IMR-90 (cell line): ENCODE measurements around the gene MYO1A. TPM values are rescaled to one million over a fixed set of nuclear protein-coding genes. Genes with fewer than 3 reads are reported as not detected.

ENCODE experiments used
- ATAC-seq: fragments of 200-7000 bp; cut with Tn5 transposase; 2 replicates; pipeline ENCODE4 v1.9.1; 2020; ENCODE audit warnings: low read depth, mild to moderate bottlenecking, moderate library complexity
- BruUV-seq: library from RNA; stranded (reverse); fragments of 400-500 nt; replicated peaks from 2 replicates; lab custom pipeline; 2021; lab: Mats Ljungman, UMichigan
- CTCF ChIA-PET: fragments of 300-600 bp; formaldehyde crosslinking; extraction: SDS; loops from one replicate; lab custom pipeline; 2021; ENCODE audit warnings: antibody characterized with exemption; lab: Yijun Ruan, JAX
- POLR2A ChIA-PET: fragments of 300-600 bp; sonication (Branson Sonifier 250); formaldehyde crosslinking; loops from one replicate; lab custom pipeline; 2022; ENCODE audit warnings: antibody characterized with exemption; ENCODE audit not compliant: unreplicated experiment; lab: Charles Lee
- DNase-seq: peaks from one replicate; pipeline ENCODE4 v3.0.0; 2013
- H2AFZ ChIP-seq: replicated peaks from 2 replicates; pipeline ENCODE3; 2013; ENCODE audit warnings: low read length, mild to moderate bottlenecking; ENCODE audit not compliant: poor library complexity
- H2AK5ac ChIP-seq: 2 replicates; pipeline ENCODE4 v1.6.1; 2013; ENCODE audit warnings: low read depth, low read length, inconsistent platforms
- H2AK9ac ChIP-seq: replicated peaks from 2 replicates; pipeline ENCODE3; 2013; ENCODE audit warnings: mild to moderate bottlenecking, low read depth, low read length, moderate library complexity; ENCODE audit not compliant: poor library complexity
- H2BK120ac ChIP-seq: 2 replicates; pipeline ENCODE4 v1.6.1; 2013; ENCODE audit warnings: low read depth, low read length, inconsistent platforms
- H2BK15ac ChIP-seq: 3 replicates; pipeline ENCODE4 v1.6.1; 2013; ENCODE audit warnings: low read depth, low read length, inconsistent platforms
- H2BK20ac ChIP-seq: 2 replicates; pipeline ENCODE4 v1.6.1; 2013; ENCODE audit warnings: low read depth, mild to moderate bottlenecking, inconsistent platforms, low read length, moderate library complexity
- H2BK5ac ChIP-seq: 2 replicates; pipeline ENCODE4 v1.6.1; 2013; ENCODE audit warnings: mild to moderate bottlenecking, low read depth, low read length, inconsistent platforms; ENCODE audit not compliant: poor library complexity, severe bottlenecking
- H3K14ac ChIP-seq: replicated peaks from 2 replicates; pipeline ENCODE4 v1.6.1; 2013; ENCODE audit warnings: low read depth, low read length, inconsistent platforms
- H3K18ac ChIP-seq: 2 replicates; pipeline ENCODE4 v1.6.1; 2013; ENCODE audit warnings: low read depth, low read length, control low read depth
- H3K23ac ChIP-seq: 2 replicates; pipeline ENCODE4 v1.6.1; 2013; ENCODE audit warnings: low read depth, low read length, inconsistent platforms
- H3K27ac ChIP-seq: 2 replicates; pipeline ENCODE4 v1.5.1; 2013; ENCODE audit warnings: mild to moderate bottlenecking, control low read depth, low read length; ENCODE audit not compliant: insufficient read depth
- H3K27me3 ChIP-seq: 2 replicates; pipeline ENCODE4 v1.6.1; 2013; ENCODE audit warnings: low read length; ENCODE audit not compliant: control insufficient read depth, insufficient read depth
- H3K36me3 ChIP-seq: 2 replicates; pipeline ENCODE4 v1.6.1; 2013; ENCODE audit warnings: low read length, mixed read lengths; ENCODE audit not compliant: control insufficient read depth, insufficient read depth
- H3K4ac ChIP-seq: 2 replicates; pipeline ENCODE4 v1.6.1; 2013; ENCODE audit warnings: low read depth, low read length, inconsistent platforms
- H3K4me1 ChIP-seq: 2 replicates; pipeline ENCODE4 v1.6.1; 2013; ENCODE audit warnings: low read length, mixed read lengths; ENCODE audit not compliant: control insufficient read depth, insufficient read depth
- H3K4me2 ChIP-seq: 2 replicates; pipeline ENCODE4 v1.6.1; 2013; ENCODE audit warnings: low read depth, mild to moderate bottlenecking, control low read depth, low read length, moderate library complexity
- H3K4me3 ChIP-seq: 2 replicates; pipeline ENCODE4 v1.5.1; 2013; ENCODE audit warnings: low read depth, mild to moderate bottlenecking, control low read depth, low read length, moderate library complexity; ENCODE audit not compliant: insufficient read depth
- H3K56ac ChIP-seq: 2 replicates; pipeline ENCODE4 v1.6.1; 2013; ENCODE audit warnings: low read length, inconsistent platforms; ENCODE audit not compliant: insufficient read depth; ENCODE audit errors: extremely low read depth
- H3K79me1 ChIP-seq, 2 experiments: 2 replicates each; pipeline ENCODE4 v1.6.1; 2013; ENCODE audit warnings: low read length in 2 of 2, inconsistent platforms in 1 of 2, low read depth in 1 of 2
- H3K9ac ChIP-seq: 2 replicates; pipeline ENCODE4 v1.6.1; 2013; ENCODE audit warnings: low read depth, low read length, control low read depth
- H3K9me1 ChIP-seq: 2 replicates; pipeline ENCODE4 v1.6.1; 2013; ENCODE audit warnings: low read length, inconsistent platforms; ENCODE audit not compliant: insufficient read depth
- H3K9me3 ChIP-seq: 2 replicates; pipeline ENCODE4 v1.6.1; 2013; ENCODE audit warnings: low read length; ENCODE audit not compliant: control insufficient read depth, insufficient read depth
- H4K20me1 ChIP-seq: 2 replicates; pipeline ENCODE4 v1.6.1; 2013; ENCODE audit warnings: low read length, inconsistent platforms; ENCODE audit not compliant: insufficient read depth
- H4K5ac ChIP-seq: 2 replicates; pipeline ENCODE4 v1.6.1; 2013; ENCODE audit warnings: mild to moderate bottlenecking, low read depth, low read length, control low read depth
- H4K8ac ChIP-seq, 2 experiments: 2 replicates each; pipeline ENCODE4 v1.6.1; 2013; ENCODE audit warnings: low read depth in 2 of 2, low read length in 2 of 2, control low read depth in 1 of 2, inconsistent platforms in 1 of 2
- H4K91ac ChIP-seq: 2 replicates; pipeline ENCODE4 v1.6.1; 2013; ENCODE audit warnings: low read depth, low read length, inconsistent platforms; ENCODE audit not compliant: insufficient read depth
- BHLHE40 ChIP-seq: fragments of 150-350 bp; IDR thresholded peaks from 2 replicates; pipeline ENCODE4 v1.6.1; 2016; ENCODE audit warnings: mild to moderate bottlenecking, low read depth, low read length
- CEBPB ChIP-seq: IDR thresholded peaks from 2 replicates; pipeline ENCODE4 v1.6.1; 2012; ENCODE audit warnings: low read depth, low read length, improper control_type of control experiment
- CHD1 ChIP-seq: IDR thresholded peaks from 2 replicates; pipeline ENCODE4 v1.6.1; 2012; ENCODE audit warnings: low read depth, low read length, improper control_type of control experiment
- CTCF ChIP-seq: conservative IDR thresholded peaks from 2 replicates; pipeline ENCODE4 v1.5.1; 2012; ENCODE audit warnings: mild to moderate bottlenecking, low read depth, low read length, improper control_type of control experiment
- ELK1 ChIP-seq: fragments of 150-350 bp; IDR thresholded peaks from 2 replicates; pipeline ENCODE4 v1.6.1; 2016; ENCODE audit warnings: low read depth, mild to moderate bottlenecking, low read length, moderate library complexity, borderline replicate concordance
- MAFK ChIP-seq: IDR thresholded peaks from 2 replicates; pipeline ENCODE4 v1.6.1; 2012; ENCODE audit warnings: low read depth, low read length, improper control_type of control experiment
- MAZ ChIP-seq: IDR thresholded peaks from 2 replicates; pipeline ENCODE4 v1.6.1; 2012; ENCODE audit warnings: low read depth, mild to moderate bottlenecking, low read length, improper control_type of control experiment, moderate library complexity, borderline replicate concordance
- MXI1 ChIP-seq: IDR thresholded peaks from 2 replicates; pipeline ENCODE4 v1.6.1; 2012; ENCODE audit warnings: low read depth, mild to moderate bottlenecking, low read length, moderate library complexity, borderline replicate concordance
- NFE2L2 ChIP-seq: fragments of 150-350 bp; IDR thresholded peaks from 2 replicates; pipeline ENCODE4 v1.6.1; 2016; ENCODE audit warnings: low read depth, mild to moderate bottlenecking, low read length
- POLR2A ChIP-seq: IDR thresholded peaks from 2 replicates; pipeline ENCODE4 v1.6.1; 2012; ENCODE audit warnings: mild to moderate bottlenecking, low read depth, low read length
- RAD21 ChIP-seq: IDR thresholded peaks from 2 replicates; pipeline ENCODE4 v1.6.1; 2012; ENCODE audit warnings: low read length, improper control_type of control experiment
- RCOR1 ChIP-seq: IDR thresholded peaks from 2 replicates; pipeline ENCODE4 v1.6.1; 2012; ENCODE audit warnings: mild to moderate bottlenecking, low read length, improper control_type of control experiment; ENCODE audit not compliant: insufficient replicate concordance
- RFX5 ChIP-seq: IDR thresholded peaks from 2 replicates; pipeline ENCODE4 v1.8.0; 2012; ENCODE audit warnings: low read depth, mild to moderate bottlenecking, low read length, moderate library complexity
- SMC3 ChIP-seq: fragments of 150-350 bp; IDR thresholded peaks from 2 replicates; pipeline ENCODE4 v1.6.1; 2016; ENCODE audit warnings: low read depth, mild to moderate bottlenecking, antibody characterized with exemption, low read length, moderate library complexity
- USF2 ChIP-seq: fragments of 150-350 bp; IDR thresholded peaks from 2 replicates; pipeline ENCODE4 v1.6.1; 2017; ENCODE audit warnings: mild to moderate bottlenecking, antibody characterized with exemption, low read length, low read depth
- WGBS, 2 experiments: methylation state at CpG; one replicate each; pipeline versions ENCODE4 v1.1.5 to v1.1.7; 2013; ENCODE audit warnings: missing lambda C conversion rate in 2 of 2; ENCODE audit not compliant: insufficient read length in 1 of 2; ENCODE audit errors: extremely low coverage in 2 of 2; 5-methylcytosine and 5-hydroxymethylcytosine counted together
- dilution Hi-C: fragments of 300-500 bp; cut with HindIII; formaldehyde crosslinking; loops from one replicate; pipeline ENCODE4 v1.14.3; 2018; ENCODE audit warnings: low sequenced_read_pairs; ENCODE audit not compliant: unreplicated experiment
- in situ Hi-C: fragments of 300-500 bp; cut with MboI; formaldehyde crosslinking; loops from 3 replicates; pipeline ENCODE4 v1.14.3; 2019; ENCODE audit warnings: low sequenced_read_pairs, inconsistent platforms, mixed read lengths
- intact Hi-C: fragments of 100-400 bp; cut with micrococcal nuclease; formaldehyde crosslinking; loops from 2 replicates; pipeline ENCODE4 v1.10.0; 2022
- polyA plus RNA-seq, 3 experiments: library from polyadenylated mRNA; depleted of rRNA; stranded (reverse); fragments of >200 nt; gene quantifications; 2 replicates each; pipeline ENCODE4 v1.2.3, GENCODE V29; 2012; ENCODE audit warnings: low replicate concordance in 1 of 3
- total RNA-seq: library from RNA; depleted of rRNA; stranded (reverse); fragments of >200 nt; gene quantifications from 2 replicates; pipeline ENCODE4 v1.2.3, GENCODE V29; 2012

MYO1A gene
- total and polyA plus RNA-seq, 2 of the 4 experiments (the other 2 are of a cell fraction): under 0.01 TPM; not detected in 1

- WGBS, 2 experiments: no CpG with 5 or more reads among the region's 1 CpG
- Histone ChIP-seq H3K4me2 (no peak overlapping the region), H3K23ac (peak overlapping the region; percentile 82; the same call in 1 of the 2 replicates), H3K4me1 (peaks cover 5% of the 10 kb centered on the region), H3K4me3 (no peak overlapping the region), H2BK15ac (peak overlapping the region; percentile 5; the same call in 1 of the 3 replicates), H2BK120ac (peak overlapping the region; percentile 1; the same call in 1 of the 2 replicates), H2BK20ac (no peak overlapping the region), H2BK5ac (peak overlapping the region; percentile 91), H2AK5ac (peak overlapping the region; percentile 63; the same call in 1 of the 2 replicates), H3K4ac (peak overlapping the region; percentile 21), H3K9me1 (peaks cover 4% of the 10 kb centered on the region), H3K27ac (peak overlapping the region; percentile 58; the same call in 1 of the 2 replicates), H3K9me3 (no peaks in the 10 kb centered on the region), H3K14ac (peak overlapping the region; percentile 4; the same call in 1 of the 2 replicates), H2AK9ac (peak overlapping the region; percentile 17), H4K91ac (peak overlapping the region; percentile 34; the same call in 1 of the 2 replicates), H4K20me1 (no peaks in the 10 kb centered on the region), H2AFZ (no peak overlapping the region), H4K8ac (peak overlapping the region; percentile 31 to 64; a peak in 3 of 4 replicates), H3K56ac (no peak overlapping the region), H4K5ac (peak overlapping the region; percentile 42; the same call in 1 of the 2 replicates), H3K9ac (peak overlapping the region; percentile 52; the same call in 1 of the 2 replicates), H3K18ac (no peak overlapping the region), H3K36me3 (no peaks in the 10 kb centered on the region; the same call in 1 of the 2 replicates), H3K79me1 (peaks cover under 1 to 23% of the 10 kb centered on the region in 2 experiments; a peak in 2 of 4 replicates), H3K27me3 (no peaks in the 10 kb centered on the region)
- intact Hi-C loops (no loop called here), dilution Hi-C loops (no loop called here), in situ Hi-C loops (no loop called here)
- CTCF ChIA-PET: interaction anchor here (0.6 to 1.4 kb wide), 6 partner anchors 9 to 589 kb away, joined by 3 to 7 read pairs (median 4); partner anchors contain the start of gene STAT6
- POLR2A ChIA-PET: interaction anchor here (1.1 to 1.8 kb wide), 4 partner anchors 8 to 16 kb away, joined by 4 to 12 read pairs (median 7); no protein-coding TSS in a partner anchor
- DNase-seq (no peak), ATAC-seq (no peak)
- no TSS peak for BruUV-seq
- TF ChIP-seq MAFK (no peak), BHLHE40 (no peak), MAZ (no peak), POLR2A (no peak), RAD21 (no peak), SMC3 (no peak), RCOR1 (no peak), ELK1 (no peak), RFX5 (no peak), USF2 (no peak), NFE2L2 (no peak), CEBPB (no peak), MXI1 (no peak), CHD1 (no peak), CTCF (no peak)
Observed at GRCh38 chr12:57079821-57080220, 29.9 kb upstream of the MYO1A start.
